ENCODE measurements around the gene CRELD1.
A peak's percentile ranks its signal among the peaks of the same experiment; 100 is the strongest.

CRELD1 gene

DNA sequence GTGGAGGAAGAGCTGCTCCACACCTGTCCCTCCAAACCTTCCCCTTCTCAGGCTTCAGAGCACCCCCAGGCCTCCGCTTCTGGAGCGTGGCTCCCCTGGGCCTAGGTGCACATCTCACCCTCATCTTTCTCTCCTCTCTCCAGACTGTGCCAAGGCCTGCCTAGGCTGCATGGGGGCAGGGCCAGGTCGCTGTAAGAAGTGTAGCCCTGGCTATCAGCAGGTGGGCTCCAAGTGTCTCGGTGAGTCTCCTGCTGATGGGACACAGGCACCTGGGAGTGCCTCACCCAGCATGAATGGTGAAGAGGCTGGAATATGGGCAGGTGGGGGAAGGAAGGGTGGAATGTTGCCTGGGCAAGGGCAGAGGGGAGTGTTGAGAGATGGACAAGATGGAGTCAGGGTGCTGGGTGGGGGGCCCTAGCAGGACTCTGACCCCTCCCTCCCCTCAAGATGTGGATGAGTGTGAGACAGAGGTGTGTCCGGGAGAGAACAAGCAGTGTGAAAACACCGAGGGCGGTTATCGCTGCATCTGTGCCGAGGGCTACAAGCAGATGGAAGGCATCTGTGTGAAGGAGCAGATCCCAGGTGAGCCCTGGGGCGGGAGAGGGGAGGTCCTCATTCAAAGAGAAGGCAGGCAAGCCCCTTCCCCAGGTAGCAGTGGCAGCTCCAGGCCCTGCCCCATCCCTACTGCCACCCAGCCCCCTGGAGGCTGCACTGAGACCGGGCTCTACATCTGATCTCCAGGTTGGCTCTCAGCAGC, 9.5 kb downstream of the CRELD1 start:
- POLR2A ChIA-PET = interaction anchor here (0.8 to 3.9 kb wide), 3 partner anchors 8 to 99 kb away, joined by 3 to 36 read pairs (median 6); partner anchors contain the start of genes CRELD1 and RPUSD3

DNA sequence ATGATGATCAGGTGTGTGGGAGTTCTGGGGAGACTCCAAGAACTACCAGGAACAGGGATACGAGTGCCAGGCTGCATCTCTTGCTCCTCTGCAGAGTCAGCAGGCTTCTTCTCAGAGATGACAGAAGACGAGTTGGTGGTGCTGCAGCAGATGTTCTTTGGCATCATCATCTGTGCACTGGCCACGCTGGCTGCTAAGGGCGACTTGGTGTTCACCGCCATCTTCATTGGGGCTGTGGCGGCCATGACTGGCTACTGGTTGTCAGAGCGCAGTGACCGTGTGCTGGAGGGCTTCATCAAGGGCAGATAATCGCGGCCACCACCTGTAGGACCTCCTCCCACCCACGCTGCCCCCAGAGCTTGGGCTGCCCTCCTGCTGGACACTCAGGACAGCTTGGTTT, 10.6 kb downstream of the CRELD1 start:
- POLR2A ChIA-PET = interaction anchor here (3.9 kb wide), 1 partner anchor 12 kb away, joined by 36 read pairs; the partner anchor contains the start of gene CRELD1
- CTCF ChIA-PET = no interaction called here
- TF ChIP-seq NFRKB (IDR thresholded peaks at IDR 0.05) (no peak), TARDBP (IDR thresholded peaks at IDR 0.05) (no peak), SUZ12 (IDR thresholded peaks at IDR 0.05) (no peak), FOXM1 (IDR thresholded peaks at IDR 0.05; ENCODE audit: borderline replicate concordance) (no peak), SP1 (IDR thresholded peaks at IDR 0.05) (no peak), FOXK2 (IDR thresholded peaks at IDR 0.05) (no peak), ELF4 (IDR thresholded peaks at IDR 0.05) (no peak), L3MBTL2 (conservative IDR thresholded peaks at IDR 0.05) (no peak), ZNF384 (IDR thresholded peaks at IDR 0.05) (no peak), FOXA1 (IDR thresholded peaks at IDR 0.05) (no peak), ARNT (IDR thresholded peaks at IDR 0.05) (no peak)
- TF ChIP-seq, protein P1, sequence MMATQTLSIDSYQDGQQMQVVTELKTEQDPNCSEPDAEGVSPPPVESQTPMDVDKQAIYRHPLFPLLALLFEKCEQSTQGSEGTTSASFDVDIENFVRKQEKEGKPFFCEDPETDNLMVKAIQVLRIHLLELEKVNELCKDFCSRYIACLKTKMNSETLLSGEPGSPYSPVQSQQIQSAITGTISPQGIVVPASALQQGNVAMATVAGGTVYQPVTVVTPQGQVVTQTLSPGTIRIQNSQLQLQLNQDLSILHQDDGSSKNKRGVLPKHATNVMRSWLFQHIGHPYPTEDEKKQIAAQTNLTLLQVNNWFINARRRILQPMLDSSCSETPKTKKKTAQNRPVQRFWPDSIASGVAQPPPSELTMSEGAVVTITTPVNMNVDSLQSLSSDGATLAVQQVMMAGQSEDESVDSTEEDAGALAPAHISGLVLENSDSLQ (IDR thresholded peaks at IDR 0.05) = no peak
- DNase-seq (ENCODE audit: extremely low spot score) = no peak

More for the DNA sequence above, 9.5 kb downstream of the CRELD1 start:
- CTCF ChIA-PET = interaction anchor here (0.6 to 1.9 kb wide), 2 partner anchors 11 to 596 kb away, joined by 3 to 7 read pairs; no protein-coding TSS in a partner anchor
- no peak for TF ChIP-seq FOXM1 (IDR thresholded peaks at IDR 0.05; ENCODE audit: borderline replicate concordance)
- TF ChIP-seq ZNF384 (IDR thresholded peaks at IDR 0.05) = no peak
- TF ChIP-seq, protein P1 (IDR thresholded peaks at IDR 0.05) = no peak
- TF ChIP-seq L3MBTL2 (conservative IDR thresholded peaks at IDR 0.05) = no peak
- TF ChIP-seq LEF1 (IDR thresholded peaks at IDR 0.05; ENCODE audit: borderline replicate concordance) = no peak
- no peak for TF ChIP-seq HDGF (IDR thresholded peaks at IDR 0.05; ENCODE audit: borderline replicate concordance)
- TF ChIP-seq CTBP1 (IDR thresholded peaks at IDR 0.05; ENCODE audit: borderline replicate concordance) = no peak
- no peak for TF ChIP-seq FOXA1 (IDR thresholded peaks at IDR 0.05)
- TF ChIP-seq SUZ12 (IDR thresholded peaks at IDR 0.05) = no peak
- DNase-seq (ENCODE audit: extremely low spot score) = no peak

DNA sequence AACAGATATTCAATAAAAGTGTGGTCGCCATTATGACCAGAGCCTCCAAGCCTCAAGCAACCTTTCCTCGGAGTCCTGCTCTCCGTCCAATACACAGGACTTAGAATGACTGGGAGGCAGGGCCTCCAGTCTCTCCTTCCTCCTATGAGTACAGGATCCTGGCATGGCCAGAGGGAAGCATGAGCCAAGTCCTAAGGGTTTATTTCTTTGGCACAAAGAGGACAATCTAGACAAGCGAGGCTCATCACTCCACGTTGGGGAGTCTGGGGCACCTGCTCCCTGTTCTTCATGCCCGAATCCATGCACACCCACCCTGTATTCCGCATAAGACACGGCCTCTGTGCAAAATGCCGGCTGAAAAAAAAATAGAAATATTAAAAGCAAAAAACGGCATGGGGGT, 11.7 kb downstream of the CRELD1 start:
- DNase-seq (ENCODE audit: extremely low spot score) = no peak
- POLR2A ChIA-PET = interaction anchor here (1.2 to 2.8 kb wide), 5 partner anchors 10 to 32 kb away, joined by 3 to 52 read pairs (median 13); partner anchors contain the start of gene CRELD1
- CTCF ChIA-PET = interaction anchor here (1.0 to 2.0 kb wide), 2 partner anchors 11 to 12 kb away, joined by 3 to 26 read pairs; partner anchors contain the start of gene CRELD1
- TF ChIP-seq SP1 (IDR thresholded peaks at IDR 0.05) (no peak), FOXA1 (IDR thresholded peaks at IDR 0.05) (no peak)

DNA sequence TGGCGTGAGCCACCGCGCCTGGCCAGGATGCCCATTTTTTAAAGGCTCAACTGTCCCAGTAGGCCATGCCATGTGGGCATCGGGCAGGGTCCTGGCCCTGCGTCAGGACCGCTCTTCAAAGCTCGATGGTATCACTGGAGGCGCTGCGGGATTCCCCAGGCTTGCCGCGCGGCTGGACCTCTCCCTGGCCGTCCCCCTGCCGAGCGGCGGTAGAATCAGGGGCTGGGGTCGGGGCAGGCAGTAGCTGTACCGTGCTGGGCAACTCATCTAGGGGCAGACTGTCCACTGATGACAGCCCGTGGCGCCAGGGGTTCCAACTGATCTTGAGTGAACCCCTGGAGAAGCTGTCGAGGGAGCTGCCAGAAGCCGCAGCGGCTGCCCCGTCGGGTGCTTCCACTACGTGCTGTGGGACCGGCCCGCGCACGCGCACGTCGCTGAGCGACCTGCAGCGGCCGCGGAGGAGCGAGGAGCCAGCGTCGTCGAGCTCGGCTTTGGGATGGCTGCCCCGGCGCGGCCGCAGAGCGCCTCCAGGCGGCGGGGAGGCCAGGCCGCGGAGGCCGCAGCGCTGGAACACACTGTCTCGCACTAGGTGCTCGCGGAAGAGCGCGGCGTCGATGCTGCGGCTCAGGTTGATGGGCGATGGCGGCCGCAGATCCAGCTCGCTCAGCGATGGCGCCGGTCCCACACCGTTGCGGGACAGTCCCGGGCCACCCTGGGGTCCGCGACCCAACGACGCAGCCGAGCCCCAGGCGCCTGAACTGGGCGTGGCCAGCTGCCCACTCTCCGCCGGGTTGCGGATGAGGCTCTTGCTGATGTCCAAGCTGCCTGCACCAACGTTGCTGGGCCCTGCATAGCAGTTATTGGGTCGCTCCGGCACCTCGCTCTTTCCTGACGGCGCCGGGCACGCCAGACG, 12.7 kb downstream of the CRELD1 start:
- peak; percentile 94 for DNase-seq (ENCODE audit: extremely low spot score)
- TF ChIP-seq HDGF (IDR thresholded peaks at IDR 0.05; ENCODE audit: borderline replicate concordance) (0 out of 2 replicates have a peak, but pooled peaks have one; percentile 54), ZNF384 (IDR thresholded peaks at IDR 0.05) (no peak), L3MBTL2 (conservative IDR thresholded peaks at IDR 0.05) (peak; percentile 78)
- POLR2A ChIA-PET = interaction anchor here (0.6 to 2.8 kb wide), 22 partner anchors 9 to 154 kb away, joined by 3 to 52 read pairs (median 3); partner anchors contain the start of genes ARPC4, CIDEC, CRELD1 and EMC3
- CTCF ChIA-PET = interaction anchor here (0.5 to 2.0 kb wide), 7 partner anchors 8 to 1438 kb away, joined by 3 to 26 read pairs (median 3); partner anchors contain the start of gene CRELD1

DNA sequence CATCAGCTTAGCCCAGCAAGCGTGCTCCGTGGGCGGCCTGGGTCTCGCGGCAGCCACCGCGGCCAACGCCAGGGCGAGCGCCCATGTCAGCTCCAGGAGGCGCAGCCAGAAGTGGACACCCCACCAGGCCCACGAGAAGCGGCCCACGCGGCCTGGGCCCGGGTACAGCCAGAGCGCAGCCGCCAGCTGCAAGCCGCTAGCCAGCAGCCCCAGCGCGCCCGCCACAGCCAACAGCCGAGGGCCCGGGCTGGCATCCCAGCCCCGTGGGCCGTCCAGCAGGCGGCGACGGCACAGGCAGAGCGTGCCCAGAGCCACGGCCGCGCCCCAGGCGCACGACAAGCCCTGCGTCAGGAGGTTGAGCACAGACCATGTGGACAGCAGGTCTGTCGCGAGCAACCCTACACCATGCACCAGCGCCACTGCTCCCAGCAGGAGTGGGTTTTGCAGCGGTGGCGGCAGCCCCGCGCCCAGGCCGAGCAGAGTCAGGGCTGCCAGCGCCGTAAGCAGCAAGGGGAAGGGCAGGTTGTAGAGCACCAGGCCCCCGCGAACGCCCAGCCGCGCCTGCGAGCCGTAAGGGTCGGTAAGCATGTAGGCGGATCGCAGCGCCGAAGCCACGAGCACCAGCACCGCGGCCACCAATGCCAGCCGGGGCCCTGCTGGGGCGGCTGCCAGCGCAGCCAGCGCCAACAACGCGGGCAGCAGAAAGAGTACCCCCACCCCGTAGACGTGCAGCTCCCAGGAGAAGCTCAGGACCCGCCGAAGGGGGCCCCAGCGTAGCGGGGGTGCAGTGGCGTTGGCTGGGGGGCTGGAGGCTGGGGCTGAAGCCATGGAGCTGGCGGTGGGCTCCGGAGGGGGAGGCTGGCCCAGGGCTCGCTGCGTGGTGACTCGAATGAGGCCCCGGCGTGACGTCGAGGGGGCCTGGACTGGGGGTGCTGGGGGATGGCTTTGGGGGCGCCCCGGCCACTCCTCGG, 13.7 kb downstream of the CRELD1 start:
- ChIA-PET CTCF (interaction anchor here (0.5 to 2.0 kb wide), 5 partner anchors 8 to 1439 kb away, joined by 3 to 26 read pairs (median 4); partner anchors contain the start of gene CRELD1), POLR2A (interaction anchor here (0.7 to 2.8 kb wide), 17 partner anchors 8 to 154 kb away, joined by 3 to 52 read pairs (median 4); partner anchors contain the start of genes ARPC4, CIDEC, CRELD1 and EMC3)
- TF ChIP-seq BHLHE40 (IDR thresholded peaks at IDR 0.05; ENCODE audit: borderline replicate concordance) = no peak
- TF ChIP-seq LEF1 (IDR thresholded peaks at IDR 0.05; ENCODE audit: borderline replicate concordance) = no peak
- no peak for TF ChIP-seq L3MBTL2 (conservative IDR thresholded peaks at IDR 0.05)
- no peak for TF ChIP-seq TARDBP (IDR thresholded peaks at IDR 0.05)
- TF ChIP-seq SP1 (IDR thresholded peaks at IDR 0.05) = no peak
- TF ChIP-seq FOXA1 (IDR thresholded peaks at IDR 0.05) = no peak
- no peak for TF ChIP-seq ARNT (IDR thresholded peaks at IDR 0.05)
- TF ChIP-seq CTBP1 (IDR thresholded peaks at IDR 0.05; ENCODE audit: borderline replicate concordance) = no peak
- no peak for TF ChIP-seq ELF4 (IDR thresholded peaks at IDR 0.05)
- TF ChIP-seq FOXK2 (IDR thresholded peaks at IDR 0.05) = no peak
- no peak for TF ChIP-seq HDGF (IDR thresholded peaks at IDR 0.05; ENCODE audit: borderline replicate concordance)
- TF ChIP-seq, protein P1 (IDR thresholded peaks at IDR 0.05) = no peak
- TF ChIP-seq SUZ12 (IDR thresholded peaks at IDR 0.05) = no peak
- no peak for TF ChIP-seq NFRKB (IDR thresholded peaks at IDR 0.05)
- no peak for TF ChIP-seq ZNF384 (IDR thresholded peaks at IDR 0.05)
- no peak for TF ChIP-seq FOXM1 (IDR thresholded peaks at IDR 0.05; ENCODE audit: borderline replicate concordance)
- DNase-seq (ENCODE audit: extremely low spot score) = no peak

All from HEK293T (cell line).